Keratinocyte (primary cell): ENCODE data around the gene PLA2G2D.

Experiments
- CTCF ChIP-seq, 3 experiments: IDR thresholded peaks in 1 of 3; conservative IDR thresholded peaks in 1 of 3; optimal IDR thresholded peaks in 1 of 3; 2 replicates in 2 of 3; 3 replicates in 1 of 3; pipeline versions ENCODE3 to v1.5.1; 2011; ENCODE audit warnings: low read length in 3 of 3, mild to moderate bottlenecking in 3 of 3, moderate library complexity in 2 of 3, control low read depth in 1 of 3, inconsistent platforms in 1 of 3; ENCODE audit not compliant: insufficient read depth in 2 of 3; ENCODE audit errors: extremely low read depth in 1 of 3
- EZH2 ChIP-seq: IDR thresholded peaks from one replicate; pipeline ENCODE4 v1.6.1; 2012; ENCODE audit warnings: inconsistent platforms, mild to moderate bottlenecking, low read length, moderate library complexity

- no peak for TF ChIP-seq CTCF (optimal IDR thresholded peaks at IDR 0.05 in 1 of 3, IDR thresholded peaks at IDR 0.05 in 1 of 3, conservative IDR thresholded peaks at IDR 0.05 in 1 of 3; ENCODE audit: extremely low read depth in 1 of 3, insufficient read depth in 2 of 3, low read length in 3 of 3)
- TF ChIP-seq EZH2: no peak
Observed at GRCh38 chr1:20081353-20081810, 38.0 kb downstream of the PLA2G2D start.
